Inflammatory macrophage treated with lipopolysaccharide for 4 hours (primary cell): ENCODE measurements around the gene CLDN20.
"Not testable (repeated sequence)": the region's sequence is repeated elsewhere in the genome, so short reads cannot be mapped to it uniquely, and the experiment has no call there.

Experiments
- DNase-seq: peaks from one replicate; pipeline ENCODE4 v3.0.0-alpha.2; 2020

Gene CLDN20

DNA sequence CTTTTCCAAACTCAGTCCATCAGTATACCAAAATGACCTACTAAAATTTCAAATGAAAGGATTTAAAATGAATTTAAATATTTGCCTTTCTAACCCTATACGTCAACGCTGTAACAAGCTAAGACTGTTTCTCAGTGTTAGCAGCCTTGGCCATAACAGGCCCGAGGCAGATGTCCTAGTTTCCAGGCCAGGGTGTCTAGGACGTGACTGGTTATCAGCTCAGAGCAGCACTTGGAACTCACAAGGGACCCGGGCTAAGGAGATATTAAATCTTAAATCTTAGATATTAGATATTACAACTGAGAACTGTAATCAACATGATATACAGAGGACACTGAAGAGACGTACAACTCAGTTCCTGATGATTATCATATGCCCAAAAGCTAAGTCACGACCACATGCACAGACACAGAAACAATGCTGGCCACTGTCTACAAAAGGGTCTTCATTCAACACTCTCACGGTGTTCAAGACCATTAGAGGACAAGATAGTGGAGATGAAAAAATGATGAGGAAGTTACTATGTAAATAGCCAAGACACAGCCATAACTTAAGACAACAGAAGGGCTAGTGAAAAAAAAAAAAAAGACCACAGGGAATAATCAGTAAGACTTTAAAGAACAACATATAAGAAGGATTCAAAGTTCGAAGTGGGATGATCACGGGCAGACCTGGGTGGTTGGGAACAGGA lies at the start of gene CLDN20:
Gene CLDN20, plus strand, starts transcription at position 641 of the 691 bp plus-strand sequence. CDS start 11,707 bp downstream, outside the sequence.
- DNase-seq: no peak

DNA sequence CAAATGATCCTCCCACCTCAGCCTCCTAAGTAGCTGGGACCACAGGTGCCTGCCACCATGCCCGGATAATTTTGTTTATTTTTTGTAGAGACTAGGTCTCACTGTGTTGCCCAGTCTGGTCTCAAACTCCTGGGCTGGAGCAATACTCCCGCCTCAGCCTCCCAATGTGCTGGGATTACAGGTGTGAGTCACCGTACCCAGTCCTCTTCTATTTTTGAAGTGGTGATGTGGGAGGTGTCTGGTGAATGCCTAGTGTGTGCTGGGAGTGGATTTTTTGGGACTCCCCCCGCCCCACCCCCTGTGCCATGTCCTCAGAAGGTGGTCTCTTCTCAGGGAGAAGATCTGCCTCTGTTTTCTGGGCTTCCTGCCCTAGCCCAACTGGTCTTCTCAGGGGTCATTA lies 47.9 kb upstream of the CLDN20 start:
- DNase-seq: no peak

DNA sequence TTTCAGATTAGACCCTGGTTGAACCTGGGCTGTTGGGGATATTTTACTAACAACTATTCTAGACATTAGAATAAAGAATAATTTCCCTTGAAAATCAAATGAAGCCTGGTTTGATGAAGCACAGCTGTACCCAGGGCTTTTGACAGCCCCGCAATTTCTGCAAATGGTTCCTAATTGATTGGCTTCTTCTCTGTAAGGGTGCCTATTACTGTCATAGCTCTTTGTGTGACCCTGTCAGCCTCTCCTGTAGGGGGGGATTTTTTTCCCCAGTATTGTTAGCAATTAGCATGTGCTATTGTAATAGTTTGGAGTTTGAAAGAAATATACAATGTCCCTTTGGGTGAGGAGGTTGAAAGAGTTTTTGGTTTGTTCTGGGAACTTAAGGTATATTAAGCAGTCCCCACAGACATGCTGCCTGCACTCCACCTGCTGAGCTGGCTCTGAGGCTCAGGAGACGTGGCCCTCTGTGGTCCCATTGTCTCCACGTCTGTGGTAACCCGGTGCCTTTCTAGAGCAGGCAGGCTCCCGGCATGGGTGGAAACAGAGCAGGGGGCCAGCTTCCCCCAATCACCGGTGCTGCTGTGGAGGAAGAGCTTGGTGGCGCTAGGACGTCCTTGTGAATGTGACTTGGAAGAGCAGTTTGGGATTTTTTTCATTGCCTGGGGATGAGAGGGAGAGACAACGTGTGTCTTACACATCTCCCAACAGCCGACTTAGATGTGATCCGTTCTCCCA lies 47.3 kb upstream of the CLDN20 start:
- no peak for DNase-seq

GRCh38 chr6:155218711-155219110 lies 45.1 kb upstream of the CLDN20 start:
- DNase-seq: not testable (repeated sequence)

DNA sequence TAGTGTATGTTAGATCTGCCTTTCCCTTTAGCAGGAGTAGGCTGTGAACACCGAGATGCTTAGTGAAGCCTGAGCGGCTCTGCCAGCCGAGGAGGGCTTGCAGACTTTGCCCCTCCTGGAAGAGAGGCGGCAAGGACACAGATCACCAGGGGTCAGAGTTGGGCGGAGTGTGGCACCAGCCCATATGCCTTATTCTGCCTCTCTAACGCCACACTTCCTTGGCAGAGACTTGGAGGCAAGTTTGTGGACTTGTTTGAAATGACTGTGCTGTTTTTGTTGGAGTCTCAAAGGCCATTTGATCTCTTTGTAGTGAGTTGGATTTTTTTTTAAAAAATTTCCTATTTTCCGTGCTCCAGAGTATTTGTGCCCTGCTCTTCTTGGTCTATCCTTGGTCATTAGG lies 44.5 kb upstream of the CLDN20 start:
- DNase-seq: no peak

- no peak for DNase-seq
These were observed 43.9 kb upstream of the CLDN20 start for GRCh38 chr6:155219858-155220301.

DNA sequence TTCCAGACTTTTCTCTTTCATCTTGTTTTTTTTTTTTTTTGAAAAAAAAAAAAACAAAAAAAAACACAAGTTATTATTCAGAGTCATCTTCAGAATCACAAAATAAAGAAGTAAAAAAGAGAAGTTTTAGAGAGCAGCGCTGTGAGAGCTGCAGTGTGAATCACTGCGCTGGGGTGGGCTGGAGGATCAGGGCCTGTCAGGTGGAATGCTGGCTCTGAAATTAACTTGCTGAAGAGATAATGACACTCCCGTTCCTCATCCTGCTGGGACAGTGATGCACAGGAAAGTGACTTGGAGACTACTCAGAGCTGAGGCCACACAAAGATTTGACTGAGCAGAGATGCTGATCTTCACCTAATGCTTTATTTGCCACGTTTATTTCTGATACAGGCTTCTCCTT lies 42.7 kb upstream of the CLDN20 start:
- DNase-seq: peak; percentile 83

DNA sequence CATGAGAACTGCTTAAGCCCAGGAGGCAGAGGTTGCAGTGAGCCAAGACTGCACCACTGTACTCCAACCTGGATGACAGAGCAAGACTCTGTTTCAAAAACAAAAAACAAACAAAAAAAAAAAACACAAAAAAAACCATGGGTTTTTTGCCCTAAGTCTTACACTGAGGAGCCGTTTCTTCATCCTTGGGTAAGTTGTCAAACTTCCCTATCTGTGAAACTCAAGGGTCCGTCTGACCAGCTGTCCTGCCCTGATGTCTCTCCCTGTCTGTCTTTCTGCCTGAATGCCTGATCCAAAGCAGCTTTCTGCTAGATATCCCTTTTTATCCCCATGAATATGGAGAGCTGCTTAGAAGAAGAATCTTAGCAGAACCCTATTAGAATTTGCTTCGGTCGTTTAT lies 41.3 kb upstream of the CLDN20 start:
- DNase-seq: peak; percentile 73

- DNase-seq: peak; percentile 92
These were observed 40.0 kb upstream of the CLDN20 start for GRCh38 chr6:155223646-155224451.

DNA sequence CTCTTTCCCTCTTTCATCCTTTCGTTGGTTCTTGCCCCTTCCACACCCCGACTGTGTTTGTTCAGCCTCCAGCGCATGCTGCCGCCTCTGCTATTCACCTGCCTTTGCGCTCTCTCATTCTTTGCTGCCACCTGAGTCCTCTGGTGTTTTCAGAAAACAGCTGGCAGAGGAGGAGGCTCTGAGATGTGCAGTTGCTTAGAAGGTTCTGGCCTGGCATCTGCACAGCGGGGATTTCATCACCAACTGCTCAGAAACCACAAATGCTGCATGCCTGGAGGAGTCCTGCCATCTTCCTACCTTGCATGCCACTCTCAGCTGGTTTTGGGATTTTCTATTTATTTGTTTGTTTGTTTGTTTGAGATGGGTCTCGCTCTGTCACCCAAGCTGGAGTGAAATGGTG lies 39.2 kb upstream of the CLDN20 start:
- peak; percentile 17 for DNase-seq

- DNase-seq: no peak
These were observed 36.8 kb upstream of the CLDN20 start for GRCh38 chr6:155227046-155227445.

DNA sequence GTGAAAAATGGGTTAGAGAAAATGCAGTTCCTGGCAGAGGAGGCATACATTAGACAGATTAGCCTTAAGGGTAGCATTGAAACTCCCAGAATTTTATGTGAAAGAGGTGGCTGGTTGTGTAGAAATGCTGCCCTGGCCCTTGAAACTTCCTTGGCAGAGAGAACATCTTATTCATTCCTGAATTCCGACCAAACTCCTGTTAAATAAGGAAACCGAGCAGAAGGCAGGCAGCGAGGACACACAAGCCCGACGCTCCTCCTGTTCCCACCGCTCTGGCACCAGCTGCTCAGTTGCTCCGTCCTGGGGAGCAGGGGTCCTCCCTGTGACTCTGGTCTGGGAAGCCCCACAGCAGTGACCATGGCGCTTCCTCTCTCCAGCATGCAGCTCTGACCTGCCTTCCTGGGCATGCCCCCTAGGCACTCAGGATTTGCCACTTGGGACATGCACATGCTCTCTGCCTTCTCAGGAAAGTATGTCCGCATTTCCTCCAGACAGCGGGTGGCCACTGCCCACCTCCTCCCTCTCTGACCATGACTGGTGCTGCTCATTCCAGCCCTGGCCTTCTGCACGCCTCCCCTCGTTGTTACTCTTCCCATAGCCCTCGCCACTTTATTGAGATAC lies 35.2 kb upstream of the CLDN20 start:
- DNase-seq: no peak

GRCh38 chr6:155230975-155231374 lies 32.8 kb upstream of the CLDN20 start:
- DNase-seq: not testable (repeated sequence)

DNA sequence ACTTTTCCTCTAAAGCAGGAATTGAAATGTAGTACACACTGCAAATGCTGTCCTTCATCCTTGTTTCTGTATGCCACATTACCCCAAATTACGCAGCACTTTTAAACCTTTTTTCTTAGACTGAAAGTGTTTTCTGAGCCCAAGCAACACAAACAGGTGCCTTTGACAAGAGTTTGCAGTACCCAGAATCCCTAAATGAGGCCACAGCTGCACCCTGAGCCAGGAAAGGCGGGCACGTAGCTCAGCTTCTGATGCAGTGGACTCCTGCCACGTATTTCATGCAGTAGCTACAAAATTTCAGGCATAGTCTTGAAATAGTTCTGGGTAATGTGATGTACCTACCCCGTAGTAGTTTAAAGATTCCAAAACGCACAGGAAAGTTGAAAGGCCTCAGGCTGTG lies 31.0 kb upstream of the CLDN20 start:
- DNase-seq: no peak

GRCh38 chr6:155234167-155234566 lies 29.6 kb upstream of the CLDN20 start:
- no peak for DNase-seq

GRCh38 chr6:155234687-155235086 lies 29.1 kb upstream of the CLDN20 start:
- no peak for DNase-seq

GRCh38 chr6:155235087-155235486 lies 28.7 kb upstream of the CLDN20 start:
- no peak for DNase-seq

GRCh38 chr6:155237613-155238012 lies 26.2 kb upstream of the CLDN20 start:
- no peak for DNase-seq

DNA sequence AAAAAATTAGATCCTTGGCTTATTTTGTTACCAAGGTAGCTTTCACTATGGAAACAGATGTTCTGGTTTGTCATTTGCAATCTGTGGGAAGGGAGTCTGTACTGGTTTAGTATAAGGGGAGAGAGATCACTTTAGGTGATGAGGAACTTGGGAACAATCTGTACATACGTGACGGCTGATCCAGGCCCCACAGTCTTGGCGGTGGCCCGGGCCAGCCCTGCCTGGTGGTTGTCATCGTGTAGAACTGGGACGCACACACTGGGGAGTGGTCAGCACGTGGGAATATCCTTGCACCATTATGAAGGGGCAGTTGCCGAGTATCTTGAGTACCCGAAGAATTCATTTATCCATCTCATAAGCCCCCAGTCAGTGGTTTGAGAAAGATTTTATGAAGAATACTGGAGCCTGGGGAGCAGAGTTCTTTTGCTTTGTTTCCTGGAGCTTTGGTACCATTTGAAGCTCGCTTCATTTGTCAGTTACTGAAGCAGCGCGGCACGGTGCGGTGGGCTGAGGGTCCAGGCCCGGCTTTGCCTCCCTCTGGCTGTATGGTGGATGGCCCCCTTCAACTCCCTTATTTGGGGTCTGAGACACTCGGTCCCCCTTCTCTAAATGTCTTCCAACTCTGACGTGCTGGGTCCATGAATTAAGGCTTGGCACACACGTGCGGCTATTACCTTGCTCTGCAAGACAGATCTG lies 22.8 kb upstream of the CLDN20 start:
- DNase-seq: no peak

- no peak for DNase-seq
These were observed 21.8 kb upstream of the CLDN20 start for GRCh38 chr6:155241966-155242365.

- DNase-seq: no peak
These were observed 19.4 kb upstream of the CLDN20 start for GRCh38 chr6:155244434-155244833.

DNA sequence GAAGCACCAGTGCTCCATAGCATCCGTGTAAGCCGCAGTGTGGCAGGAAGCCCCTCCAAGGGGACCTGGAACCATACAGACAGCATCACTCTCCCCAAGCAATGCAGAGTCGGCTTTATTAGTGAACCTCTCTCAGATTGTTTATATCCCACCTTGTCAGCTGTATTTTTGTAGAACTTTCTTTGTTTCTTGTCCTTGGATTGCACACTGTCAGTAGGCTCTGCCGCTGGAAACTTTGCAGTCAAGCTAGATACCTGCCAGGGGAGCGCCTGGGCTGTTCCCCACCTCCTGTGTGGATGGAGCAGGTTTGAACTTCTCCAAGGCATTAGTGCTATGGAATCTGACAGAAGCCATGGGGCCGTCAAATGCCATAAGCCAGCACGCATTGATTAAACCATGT lies 18.6 kb upstream of the CLDN20 start:
- no peak for DNase-seq

DNA sequence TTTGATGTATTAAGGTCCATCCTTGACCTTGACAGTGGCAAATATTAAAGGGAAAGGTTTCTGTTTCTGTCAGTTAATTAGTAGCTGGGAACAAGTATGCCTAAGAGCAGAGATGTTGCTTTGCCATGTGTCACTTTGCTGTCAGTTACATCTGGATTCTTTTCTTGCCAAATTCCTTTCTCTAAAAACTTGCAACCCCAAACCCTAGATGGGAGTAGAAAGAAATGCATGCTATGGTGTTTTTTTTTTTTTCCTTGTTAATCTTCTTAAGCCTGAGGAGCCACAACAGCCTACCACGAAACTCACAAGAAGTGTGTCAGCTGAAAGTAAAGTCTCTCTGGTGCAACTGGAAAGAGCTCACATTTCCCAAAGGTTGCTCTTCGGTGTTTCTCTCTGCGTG lies 18.0 kb upstream of the CLDN20 start:
- no peak for DNase-seq
